ENCODE results near the gene ITGB5. TPM values are rescaled to one million over a fixed set of nuclear protein-coding genes. Genes with fewer than 3 reads are reported as not detected.

The ITGB5 gene
- total RNA-seq, 2 donors from 2014 or later: 262 to 329 TPM

GRCh38 chr3:124895756-124896155 lies 8.6 kb upstream of the ITGB5 start:
- Histone ChIP-seq H3K4me1 (ENCODE audit: control insufficient read depth, insufficient read depth, low read length) (no peaks in the 10 kb centered on the region), H3K4me3 (ENCODE audit: low read length) (no peak overlapping the region), H3K9ac (ENCODE audit: extremely low read depth, low read length, poor library complexity, severe bottlenecking) (no peak overlapping the region), H3K36me3 (ENCODE audit: control insufficient read depth, insufficient read depth, low read length) (no peaks in the 10 kb centered on the region), H3K27ac (ENCODE audit: low read depth, low read length) (no peak overlapping the region), H3K9me3 (ENCODE audit: control insufficient read depth, low read length) (no peaks in the 10 kb centered on the region), H3K27me3 (ENCODE audit: control insufficient read depth, insufficient read depth, low read length, poor library complexity, severe bottlenecking) (no peaks in the 10 kb centered on the region)
- Mint-ChIP-seq H3K9me3 (no peaks in the 10 kb centered on the region), H3K4me1 (peaks cover 7% of the 10 kb centered on the region), H3K27ac (no peak overlapping the region), H3K27me3 (ENCODE audit: insufficient read depth) (no peaks in the 10 kb centered on the region), H3K4me3 (no peak overlapping the region), H3K36me3 (ENCODE audit: low read depth) (peaks cover 5% of the 10 kb centered on the region)
- no peak for DNase-seq
- no peak for TF ChIP-seq CTCF (conservative IDR thresholded peaks at IDR 0.05)
- WGBS, 2 experiments (ENCODE audit: insufficient coverage in 1 of 2, insufficient read length in 1 of 2): 95 to 100% methylated on average over 6 to 7 of the region's 7 CpGs

GRCh38 chr3:124893526-124893925 lies 6.4 kb upstream of the ITGB5 start:
- no peaks in the 10 kb centered on the region for H3K9me3 Mint-ChIP-seq
- Histone ChIP-seq H3K4me1 (ENCODE audit: control insufficient read depth, insufficient read depth, low read length) (peaks cover 10% of the 10 kb centered on the region), H3K27ac (ENCODE audit: low read depth, low read length) (no peak overlapping the region), H3K9ac (ENCODE audit: extremely low read depth, low read length, poor library complexity, severe bottlenecking) (no peak overlapping the region), H3K27me3 (ENCODE audit: control insufficient read depth, insufficient read depth, low read length, poor library complexity, severe bottlenecking) (no peaks in the 10 kb centered on the region), H3K36me3 (ENCODE audit: control insufficient read depth, insufficient read depth, low read length) (no peaks in the 10 kb centered on the region), H3K4me3 (ENCODE audit: low read length) (no peak overlapping the region), H3K9me3 (ENCODE audit: control insufficient read depth, low read length) (no peaks in the 10 kb centered on the region)
- no peak overlapping the region for H3K4me3 Mint-ChIP-seq
- H3K27ac Mint-ChIP-seq: no peak overlapping the region
- peaks cover 20% of the 10 kb centered on the region for H3K4me1 Mint-ChIP-seq
- no peaks in the 10 kb centered on the region for H3K27me3 Mint-ChIP-seq (ENCODE audit: insufficient read depth)
- no peak for TF ChIP-seq CTCF (conservative IDR thresholded peaks at IDR 0.05)
- DNase-seq: no peak
- WGBS, 2 experiments (ENCODE audit: insufficient coverage in 1 of 2, insufficient read length in 1 of 2): 96 to 100% methylated on average over 2 of the region's 2 CpGs
- H3K36me3 Mint-ChIP-seq (ENCODE audit: low read depth): peaks cover 5% of the 10 kb centered on the region

- peak overlapping the region; percentile 97 for H3K27ac Mint-ChIP-seq
- H3K27ac ChIP-seq (ENCODE audit: low read depth, low read length): no peak overlapping the region
Observed at GRCh38 chr3:124890573-124891190, 3.5 kb upstream of the ITGB5 start.

More at GRCh38 chr3:124890573-124891190, 3.5 kb upstream of the ITGB5 start:
- Mint-ChIP-seq H3K4me3 (no peak overlapping the region), H3K9me3 (no peaks in the 10 kb centered on the region), H3K36me3 (ENCODE audit: low read depth) (peaks cover 5% of the 10 kb centered on the region), H3K27me3 (ENCODE audit: insufficient read depth) (no peaks in the 10 kb centered on the region), H3K4me1 (peaks cover 31% of the 10 kb centered on the region)
- Histone ChIP-seq H3K4me1 (ENCODE audit: control insufficient read depth, insufficient read depth, low read length) (peaks cover 11% of the 10 kb centered on the region), H3K9ac (ENCODE audit: extremely low read depth, low read length, poor library complexity, severe bottlenecking) (no peak overlapping the region), H3K36me3 (ENCODE audit: control insufficient read depth, insufficient read depth, low read length) (no peaks in the 10 kb centered on the region), H3K9me3 (ENCODE audit: control insufficient read depth, low read length) (no peaks in the 10 kb centered on the region), H3K27me3 (ENCODE audit: control insufficient read depth, insufficient read depth, low read length, poor library complexity, severe bottlenecking) (no peaks in the 10 kb centered on the region), H3K4me3 (ENCODE audit: low read length) (no peak overlapping the region)
- WGBS, 2 experiments (ENCODE audit: insufficient coverage in 1 of 2, insufficient read length in 1 of 2): 91 to 93% methylated on average over 3 to 5 of the region's 5 CpGs
- TF ChIP-seq CTCF (conservative IDR thresholded peaks at IDR 0.05): no peak
- DNase-seq: no peak

Measured in endodermal cell (in vitro differentiated cells).